Measurements from ENCODE around the gene FAM98C. TPM values are rescaled to one million over a fixed set of nuclear protein-coding genes. Genes with fewer than 3 reads are reported as not detected.

The FAM98C gene
- total and polyA plus RNA-seq, 2 of the 13 experiments (the other 11 are each of a cell fraction or from before 2014, with no cell fraction given), result 10.0 to 11.5 TPM

DNA sequence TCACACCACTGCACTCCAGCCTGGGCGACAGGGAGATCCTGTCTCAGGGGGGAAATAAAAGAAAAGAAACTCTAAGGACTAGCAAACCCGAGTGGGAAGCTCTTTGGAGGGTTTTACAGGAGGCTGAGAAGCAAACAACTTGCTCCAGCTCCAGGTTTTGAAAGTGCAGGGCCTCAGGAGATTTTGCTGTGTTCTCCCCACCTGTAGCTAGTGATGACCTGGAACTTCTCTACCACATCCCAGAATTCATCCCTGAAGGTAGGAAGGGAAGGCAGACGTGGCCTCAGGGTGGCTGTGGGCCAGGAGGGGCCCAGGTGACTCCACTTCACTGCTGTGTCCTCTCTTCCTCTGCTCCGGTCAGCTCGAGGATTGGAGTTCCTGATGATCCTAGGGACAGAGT is 44.8 kb upstream of the FAM98C start:
- H3K27me3 ChIP-seq (ENCODE audit: control insufficient read depth in 1 of 2, insufficient read depth in 2 of 2, low read length in 2 of 2), result peaks cover 17 to 57% of the 10 kb centered on the region in 2 experiments
- 24% methylated on average over 4 of the region's 5 CpGs for WGBS (ENCODE audit: low lambda C conversion rate)

More for the DNA sequence above, 44.8 kb upstream of the FAM98C start:
- Histone ChIP-seq H3K4me3 (replicated peaks in 1 of 3; ENCODE audit: insufficient read depth in 1 of 3, low read depth in 2 of 3, low read length in 3 of 3) (no peak overlapping the region), H3K9me3 (ENCODE audit: low read length) (no peaks in the 10 kb centered on the region), H3K4me1 (ENCODE audit: insufficient read depth, low read length) (peaks cover 18% of the 10 kb centered on the region), H3K4me2 (ENCODE audit: low read depth, low read length) (no peak overlapping the region), H3K36me3 (replicated peaks in 1 of 2; ENCODE audit: control insufficient read depth in 1 of 2, insufficient read depth in 2 of 2, low read length in 2 of 2) (no peaks in the 10 kb centered on the region), H3K79me2 (ENCODE audit: insufficient read depth, low read length) (no peaks in the 10 kb centered on the region), H3K9ac (ENCODE audit: insufficient read depth, low read depth, low read length) (no peak overlapping the region), H2AFZ (ENCODE audit: low read length) (no peak overlapping the region), H4K20me1 (ENCODE audit: insufficient read depth, low read length) (no peaks in the 10 kb centered on the region), H3K27ac (ENCODE audit: extremely low read length, insufficient read depth, low read length) (no peak overlapping the region)
- ChIA-PET POLR2A (interaction anchor here (1.3 kb wide), 1 partner anchor 11 kb away, joined by 4 read pairs; no protein-coding TSS in a partner anchor), CTCF (ENCODE audit: low intra/inter-chr PET ratio, low total read pairs) (no interaction called here)
- in situ Hi-C loops (cut with HindIII; ENCODE audit: extremely low pct_ligation_motif_present, low pct_unique_long_range_greater_than_20kb), result no loop called here
- DNase-seq (ENCODE audit: low spot score) (no peak), FAIRE-seq (no peak), ATAC-seq (no peak)
- BruUV-seq (replicated peaks), result no TSS peak
- intact Hi-C loops (cut with micrococcal nuclease; ENCODE audit: unreplicated experiment), result no loop called here
- TF ChIP-seq NPAS2 (CRISPR knock-in tag; IDR thresholded peaks at IDR 0.05; ENCODE audit: borderline replicate concordance) (no peak), SRF (IDR thresholded peaks at IDR 0.05; ENCODE audit: low read depth, low read length) (no peak), HNRNPUL1 (IDR thresholded peaks at IDR 0.05; ENCODE audit: low read depth, low read length) (no peak), ZNF431 (CRISPR knock-in tag; IDR thresholded peaks at IDR 0.05; ENCODE audit: borderline replicate concordance, low read depth) (no peak), XBP1 (CRISPR knock-in tag; IDR thresholded peaks at IDR 0.05) (no peak), STAG1 (CRISPR knock-in tag; IDR thresholded peaks at IDR 0.05) (no peak), CBX1 (IDR thresholded peaks at IDR 0.05; ENCODE audit: low read depth) (no peak), FOSL1 (CRISPR knock-in tag; IDR thresholded peaks at IDR 0.05; ENCODE audit: borderline replicate concordance) (no peak), ZFP82 (CRISPR knock-in tag; IDR thresholded peaks at IDR 0.05; ENCODE audit: borderline replicate concordance) (no peak), GABPA (IDR thresholded peaks at IDR 0.05; ENCODE audit: low read depth, low read length) (no peak), GABPA (CRISPR knock-in tag; IDR thresholded peaks at IDR 0.05; ENCODE audit: low read depth) (no peak), ISL2 (CRISPR knock-in tag; IDR thresholded peaks at IDR 0.05) (no peak)
- TF ChIP-seq, protein P1, sequence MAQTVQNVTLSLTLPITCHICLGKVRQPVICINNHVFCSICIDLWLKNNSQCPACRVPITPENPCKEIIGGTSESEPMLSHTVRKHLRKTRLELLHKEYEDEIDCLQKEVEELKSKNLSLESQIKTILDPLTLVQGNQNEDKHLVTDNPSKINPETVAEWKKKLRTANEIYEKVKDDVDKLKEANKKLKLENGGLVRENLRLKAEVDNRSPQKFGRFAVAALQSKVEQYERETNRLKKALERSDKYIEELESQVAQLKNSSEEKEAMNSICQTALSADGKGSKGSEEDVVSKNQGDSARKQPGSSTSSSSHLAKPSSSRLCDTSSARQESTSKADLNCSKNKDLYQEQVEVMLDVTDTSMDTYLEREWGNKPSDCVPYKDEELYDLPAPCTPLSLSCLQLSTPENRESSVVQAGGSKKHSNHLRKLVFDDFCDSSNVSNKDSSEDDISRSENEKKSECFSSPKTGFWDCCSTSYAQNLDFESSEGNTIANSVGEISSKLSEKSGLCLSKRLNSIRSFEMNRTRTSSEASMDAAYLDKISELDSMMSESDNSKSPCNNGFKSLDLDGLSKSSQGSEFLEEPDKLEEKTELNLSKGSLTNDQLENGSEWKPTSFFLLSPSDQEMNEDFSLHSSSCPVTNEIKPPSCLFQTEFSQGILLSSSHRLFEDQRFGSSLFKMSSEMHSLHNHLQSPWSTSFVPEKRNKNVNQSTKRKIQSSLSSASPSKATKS (CRISPR knock-in tag; IDR thresholded peaks at IDR 0.05), result no peak
